ENCODE results near the gene SLC44A1.

The SLC44A1 gene

GRCh38 chr9:105403552-105404248 is 159.2 kb downstream of the SLC44A1 start:
- Histone ChIP-seq H3K36me3 (peaks cover 6% of the 10 kb centered on the region; the same call in 1 of the 2 replicates), H3K4me1 (peaks cover 61% of the 10 kb centered on the region), H3K9me3 (peaks cover 25% of the 10 kb centered on the region), H4K20me1 (no peaks in the 10 kb centered on the region), H3K4me2 (peak overlapping the region; percentile 80), H3K27ac (no peak overlapping the region), H3K27me3 (no peaks in the 10 kb centered on the region), H3K9ac (no peak overlapping the region), H3K4me3 (no peak overlapping the region)
- TF ChIP-seq Cebpa-rat (IDR thresholded peaks at IDR 0.05): no peak

DNA sequence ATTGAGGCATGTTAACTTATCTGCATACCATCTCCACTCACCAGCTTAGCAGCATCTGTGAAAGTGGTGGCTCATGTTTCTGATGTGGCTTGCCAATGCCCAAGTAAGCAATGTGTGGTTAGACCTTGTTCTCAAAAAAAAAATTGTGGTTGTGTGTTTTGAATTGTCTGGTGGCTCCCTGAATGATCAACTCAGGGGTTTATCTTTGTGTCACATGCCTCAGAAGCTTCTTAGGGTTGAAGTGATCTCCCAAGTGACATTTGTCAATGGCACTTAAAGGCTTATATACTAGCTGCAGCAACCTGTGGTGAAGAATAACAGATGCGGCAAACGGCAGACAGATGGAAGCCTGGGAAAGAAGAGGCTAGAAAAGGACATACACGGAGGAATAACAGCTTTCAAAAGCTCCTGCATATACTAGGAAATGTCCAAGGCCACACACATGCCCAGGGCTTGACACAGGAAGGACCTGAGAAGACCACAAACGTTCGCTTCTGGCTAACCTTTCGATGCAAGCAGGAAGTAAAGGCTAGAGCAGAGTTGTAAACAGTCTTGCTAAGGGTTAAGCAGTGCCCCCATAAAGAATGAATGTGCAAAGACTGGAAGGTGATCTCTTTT is 161.2 kb downstream of the SLC44A1 start:
- Histone ChIP-seq H3K4me2 (peak overlapping the region; percentile 80), H4K20me1 (no peaks in the 10 kb centered on the region), H3K9me3 (peaks cover 43% of the 10 kb centered on the region), H3K27ac (peak overlapping the region; percentile 28; the same call in 1 of the 2 replicates), H3K36me3 (peaks cover 6% of the 10 kb centered on the region; the same call in 1 of the 2 replicates), H3K4me3 (peak overlapping the region; percentile 29), H3K4me1 (peaks cover 67% of the 10 kb centered on the region), H3K27me3 (no peaks in the 10 kb centered on the region), H3K9ac (peak overlapping the region; percentile 25; the same call in 1 of the 2 replicates)
- no peak for TF ChIP-seq Cebpa-rat (IDR thresholded peaks at IDR 0.05)

DNA sequence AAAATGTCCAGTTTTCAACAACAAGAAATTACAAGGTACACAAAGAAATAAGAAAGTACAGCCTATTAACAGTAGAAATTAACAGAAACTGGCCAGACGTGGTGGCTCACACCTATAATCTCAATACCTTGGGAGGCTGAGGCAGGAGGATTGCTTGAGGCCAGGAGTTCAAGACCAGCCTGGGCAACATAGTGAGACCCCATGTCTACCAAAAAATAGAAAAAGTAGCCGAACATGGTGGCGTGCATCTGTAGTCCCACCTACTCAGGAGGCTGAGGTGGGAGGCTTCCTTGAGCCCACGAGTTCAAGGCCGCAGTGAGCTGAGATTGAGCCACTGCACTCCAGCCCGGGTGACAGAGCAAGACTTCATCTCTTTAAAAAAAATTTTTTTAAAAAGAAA is 161.9 kb downstream of the SLC44A1 start:
- Histone ChIP-seq H3K4me3 (no peak overlapping the region; the same call in 1 of the 2 replicates), H3K27me3 (no peaks in the 10 kb centered on the region), H3K9ac (no peak overlapping the region), H3K9me3 (peaks cover 50% of the 10 kb centered on the region), H4K20me1 (no peaks in the 10 kb centered on the region), H3K4me1 (peaks cover 60% of the 10 kb centered on the region), H3K4me2 (peak overlapping the region; percentile 80), H3K36me3 (peaks cover 6% of the 10 kb centered on the region; the same call in 1 of the 2 replicates), H3K27ac (peak overlapping the region; percentile 28; the same call in 1 of the 2 replicates)
- TF ChIP-seq Cebpa-rat (IDR thresholded peaks at IDR 0.05): no peak

DNA sequence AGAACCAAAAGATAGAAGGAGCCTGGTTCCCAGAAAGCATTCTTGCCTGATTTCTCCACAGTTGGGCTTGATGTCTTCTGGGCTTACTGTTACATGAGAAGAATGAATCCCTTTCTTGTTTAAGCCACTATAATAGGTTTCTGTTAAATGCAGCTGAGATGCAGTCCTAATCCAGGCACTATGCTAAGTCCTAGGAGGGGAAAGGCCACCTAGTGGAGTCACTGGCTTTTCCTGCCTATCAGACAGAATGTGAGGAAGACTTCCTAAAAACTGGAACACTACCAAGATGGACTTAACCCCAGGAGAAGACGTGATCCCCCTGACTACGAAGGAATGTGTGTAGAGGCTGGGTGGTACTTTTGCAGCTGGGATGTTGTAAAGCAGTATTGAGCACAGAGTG is 169.1 kb downstream of the SLC44A1 start:
- Histone ChIP-seq H3K9ac (no peak overlapping the region), H3K9me3 (peaks cover 40% of the 10 kb centered on the region), H3K4me2 (no peak overlapping the region), H3K27ac (no peak overlapping the region), H3K4me1 (peaks cover 8% of the 10 kb centered on the region), H3K27me3 (no peaks in the 10 kb centered on the region), H3K4me3 (no peak overlapping the region), H3K36me3 (no peaks in the 10 kb centered on the region), H4K20me1 (no peaks in the 10 kb centered on the region)
- no peak for TF ChIP-seq Cebpa-rat (IDR thresholded peaks at IDR 0.05)

DNA sequence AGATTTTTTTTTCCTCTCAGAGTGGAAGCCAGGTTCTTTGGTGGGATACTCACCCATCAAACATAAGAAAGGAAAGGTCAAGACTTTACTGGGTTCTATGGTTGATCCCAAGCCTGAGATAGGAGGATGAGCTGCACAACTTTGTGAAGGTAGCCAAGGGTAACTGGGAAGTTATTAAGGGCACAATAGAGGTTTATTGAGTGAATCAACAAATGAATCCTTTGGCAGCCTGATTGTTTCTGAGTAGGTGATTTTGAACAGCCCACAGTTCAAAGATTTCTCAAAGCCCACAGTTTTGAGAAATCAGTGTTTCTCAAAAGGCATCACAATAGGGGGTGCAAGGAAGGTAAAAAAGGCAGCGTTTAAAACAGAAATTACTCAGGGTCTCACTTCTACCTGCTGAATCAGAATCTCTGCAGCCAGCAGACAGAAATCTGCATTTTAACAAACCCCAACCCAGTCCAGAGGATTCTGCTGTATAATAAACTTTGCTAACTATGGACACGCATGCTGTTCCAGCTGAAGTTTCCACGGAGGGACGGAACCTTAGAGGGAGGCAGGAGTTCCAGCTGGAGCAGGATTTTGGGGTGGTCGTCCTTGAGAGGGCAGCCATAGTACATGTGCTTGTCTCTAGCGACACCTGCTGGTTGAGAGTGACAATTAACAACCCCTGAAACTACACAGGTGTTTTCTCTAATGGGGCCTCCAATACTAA is 170.7 kb downstream of the SLC44A1 start:
- no peaks in the 10 kb centered on the region for H3K27me3 ChIP-seq
- no peak overlapping the region for H3K4me3 ChIP-seq
- no peak overlapping the region for H3K4me2 ChIP-seq
- no peaks in the 10 kb centered on the region for H4K20me1 ChIP-seq
- H3K27ac ChIP-seq: no peak overlapping the region
- no peaks in the 10 kb centered on the region for H3K36me3 ChIP-seq
- TF ChIP-seq Cebpa-rat (IDR thresholded peaks at IDR 0.05): no peak
- peaks cover 4% of the 10 kb centered on the region for H3K4me1 ChIP-seq
- peaks cover 25% of the 10 kb centered on the region for H3K9me3 ChIP-seq
- no peak overlapping the region for H3K9ac ChIP-seq

DNA sequence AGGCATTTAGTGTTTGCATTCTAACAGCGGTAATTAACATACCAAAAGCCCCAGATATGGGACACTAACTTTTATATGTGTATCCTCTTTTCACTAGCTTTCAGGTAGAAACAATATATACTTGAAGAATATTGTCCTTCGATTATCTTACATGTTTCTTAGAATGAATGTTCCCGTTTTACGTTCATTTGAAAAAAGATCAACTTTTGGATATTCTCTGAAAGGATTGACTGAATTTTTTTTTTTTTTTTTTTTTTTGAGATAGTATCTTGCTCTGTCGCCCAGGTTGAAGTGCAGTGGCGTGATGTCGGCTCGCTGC is 171.2 kb downstream of the SLC44A1 start:
- H3K27ac ChIP-seq: no peak overlapping the region
- H4K20me1 ChIP-seq: no peaks in the 10 kb centered on the region
- no peak overlapping the region for H3K4me2 ChIP-seq

DNA sequence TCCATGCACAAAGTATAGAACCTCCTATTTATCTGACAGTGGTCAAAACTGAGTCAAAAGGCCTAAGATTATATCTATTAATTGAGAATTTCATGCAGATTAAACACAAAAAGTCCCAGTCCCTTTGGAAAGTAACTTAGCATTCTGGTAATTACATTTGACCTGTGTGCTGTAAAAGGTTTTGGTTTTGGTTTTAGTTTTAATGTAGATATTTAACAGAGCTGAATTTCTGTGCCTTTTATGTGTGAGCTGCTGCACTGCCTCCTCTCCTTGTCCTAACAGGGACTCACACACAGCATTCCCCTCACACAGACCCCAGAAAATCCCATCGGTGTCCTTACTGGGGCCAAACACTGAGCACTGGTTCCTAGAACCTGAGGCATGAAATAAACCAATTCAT is 172.4 kb downstream of the SLC44A1 start:
- TF ChIP-seq Cebpa-rat (IDR thresholded peaks at IDR 0.05): no peak
- H3K27me3 ChIP-seq: no peaks in the 10 kb centered on the region
- H3K27ac ChIP-seq: no peak overlapping the region
- H3K4me1 ChIP-seq: no peaks in the 10 kb centered on the region; the same call in 1 of the 2 replicates
- no peak overlapping the region for H3K9ac ChIP-seq
- H3K4me2 ChIP-seq: no peak overlapping the region
- no peaks in the 10 kb centered on the region for H3K36me3 ChIP-seq
- peaks cover 8% of the 10 kb centered on the region; the same call in 1 of the 2 replicates for H3K9me3 ChIP-seq
- H4K20me1 ChIP-seq: no peaks in the 10 kb centered on the region
- H3K4me3 ChIP-seq: no peak overlapping the region

More for the DNA sequence above, 171.2 kb downstream of the SLC44A1 start:
- no peaks in the 10 kb centered on the region for H3K27me3 ChIP-seq
- no peak for TF ChIP-seq Cebpa-rat (IDR thresholded peaks at IDR 0.05)
- no peaks in the 10 kb centered on the region for H3K36me3 ChIP-seq
- peaks cover 20% of the 10 kb centered on the region for H3K9me3 ChIP-seq
- H3K4me3 ChIP-seq: no peak overlapping the region
- no peaks in the 10 kb centered on the region; the same call in 1 of the 2 replicates for H3K4me1 ChIP-seq
- no peak overlapping the region for H3K9ac ChIP-seq

- Histone ChIP-seq H3K9ac (no peak overlapping the region), H3K27ac (no peak overlapping the region), H4K20me1 (no peaks in the 10 kb centered on the region), H3K4me2 (no peak overlapping the region), H3K9me3 (no peaks in the 10 kb centered on the region), H3K4me3 (no peak overlapping the region), H3K36me3 (no peaks in the 10 kb centered on the region), H3K27me3 (no peaks in the 10 kb centered on the region), H3K4me1 (peaks cover 4% of the 10 kb centered on the region; the same call in 1 of the 2 replicates)
- no peak for TF ChIP-seq Cebpa-rat (IDR thresholded peaks at IDR 0.05)
Measured at GRCh38 chr9:105418588-105419500, 174.4 kb downstream of the SLC44A1 start.
